K562 (cell line): ENCODE results near the gene TRAK1. TPM values are rescaled to one million over a fixed set of nuclear protein-coding genes. Genes with fewer than 3 reads are reported as not detected.

Source experiments
- ATAC-seq: fragments of 200-7000 bp; cut with Tn5 transposase; 3 replicates; pipeline ENCODE4 v1.9.1; 2020; ENCODE audit warnings: moderate library complexity
- BruUV-seq: library from RNA; stranded (reverse); fragments of 400-500 nt; replicated peaks from 2 replicates; lab custom pipeline; 2021; lab: Mats Ljungman, UMichigan
- CTCF ChIA-PET: fragments of 300-600 bp; formaldehyde crosslinking; extraction: SDS; loops from one replicate; lab custom pipeline; 2021; ENCODE audit warnings: low intra/inter-chr PET ratio; lab: Yijun Ruan, JAX
- POLR2A ChIA-PET: fragments of 300-600, 350-650 bp; sonication (Branson Sonifier 250); formaldehyde crosslinking; extraction: SDS; loops from one replicate; lab custom pipeline; 2021; ENCODE audit warnings: antibody characterized with exemption, inconsistent platforms; lab: Yijun Ruan, JAX
- DNase-seq, 4 experiments: peaks; one replicate each; pipeline versions ENCODE4 v3.0.0 to v3.0.0-alpha.2; 2011 to 2018; ENCODE audit warnings: low spot score in 3 of 4, mixed read lengths in 3 of 4; ENCODE audit errors: extremely low read depth in 1 of 4
- FAIRE-seq: peaks from 2 replicates; lab custom pipeline; 2011; peaks lifted over from hg19 to GRCh38; lab: Jason Lieb, UNC
- H2AFZ ChIP-seq: 2 replicates; pipeline ENCODE4 v1.6.0; 2011; ENCODE audit warnings: low read depth, low read length, control low read depth, inconsistent platforms
- H3K27ac ChIP-seq: fragments of 200-600 bp; 3 replicates; pipeline ENCODE4 v1.8.0; 2011; ENCODE audit warnings: low read depth, mild to moderate bottlenecking, control low read depth, inconsistent platforms, low read length, moderate library complexity, mixed read lengths; ENCODE audit errors: extremely low read depth
- H3K27me3 ChIP-seq, 2 experiments: fragments of 300-600 bp in 1 of 2; 2 replicates in 1 of 2; 3 replicates in 1 of 2; pipeline versions ENCODE4 v1.6.0 to v1.8.0; 2011; ENCODE audit warnings: inconsistent platforms in 2 of 2, low read length in 2 of 2, mild to moderate bottlenecking in 1 of 2, mixed read lengths in 1 of 2, moderate library complexity in 1 of 2; ENCODE audit not compliant: control insufficient read depth in 2 of 2, insufficient read depth in 2 of 2
- H3K36me3 ChIP-seq: fragments of 300-600 bp; 3 replicates; pipeline ENCODE4 v1.8.0; 2011; ENCODE audit warnings: mild to moderate bottlenecking, low read length, inconsistent platforms; ENCODE audit not compliant: control insufficient read depth, insufficient read depth
- H3K4me1 ChIP-seq, 2 experiments: fragments of 200-600 bp in 1 of 2; replicated peaks in 1 of 2; 2 replicates in 1 of 2; 3 replicates in 1 of 2; pipeline versions ENCODE4 v1.5.1 to v1.8.0; 2011; ENCODE audit warnings: inconsistent platforms in 2 of 2, low read length in 2 of 2, mild to moderate bottlenecking in 1 of 2, mixed read lengths in 1 of 2, moderate library complexity in 1 of 2; ENCODE audit not compliant: control insufficient read depth in 2 of 2, insufficient read depth in 2 of 2
- H3K4me2 ChIP-seq: 2 replicates; pipeline ENCODE4 v1.6.1; 2011; ENCODE audit warnings: low read length, control low read depth, inconsistent platforms, mixed read lengths; ENCODE audit not compliant: insufficient read depth
- H3K4me3 ChIP-seq: fragments of 200-600 bp; sonication (generic), shearing (Covaris generic); 2 replicates; pipeline ENCODE4 v1.5.1; 2016; ENCODE audit warnings: control low read depth, inconsistent platforms
- H3K79me2 ChIP-seq: fragments of 200-600 bp; 3 replicates; pipeline ENCODE4 v1.8.0; 2011; ENCODE audit warnings: low read length, inconsistent platforms; ENCODE audit not compliant: control insufficient read depth, insufficient read depth
- H3K9ac ChIP-seq, 2 experiments: 2 replicates each; pipeline versions ENCODE4 v1.6.0 to v1.6.1; 2011; ENCODE audit warnings: low read depth in 2 of 2, low read length in 2 of 2, control low read depth in 1 of 2, inconsistent platforms in 1 of 2, mild to moderate bottlenecking in 1 of 2, mixed read lengths in 1 of 2; ENCODE audit not compliant: insufficient read depth in 1 of 2
- H3K9me1 ChIP-seq: one replicate; pipeline ENCODE4 v1.6.0; 2011; ENCODE audit warnings: inconsistent platforms, mild to moderate bottlenecking, low read length, moderate library complexity; ENCODE audit not compliant: control insufficient read depth, insufficient read depth
- H3K9me3 ChIP-seq: replicated peaks from 2 replicates; pipeline ENCODE4 v1.5.1; 2011; ENCODE audit warnings: low read depth, low read length, inconsistent platforms; ENCODE audit not compliant: control insufficient read depth, insufficient read depth
- H4K20me1 ChIP-seq: replicated peaks from 2 replicates; pipeline ENCODE4 v1.6.1; 2011; ENCODE audit warnings: low read length, inconsistent platforms, mixed read lengths; ENCODE audit not compliant: control insufficient read depth, insufficient read depth
- CTCF ChIP-seq, 3 experiments: IDR thresholded peaks in 2 of 3; conservative IDR thresholded peaks in 1 of 3; 2 replicates each; pipeline ENCODE4 v1.5.1; 2011 to 2012; ENCODE audit warnings: low read length in 3 of 3, mild to moderate bottlenecking in 3 of 3, control low read depth in 2 of 3, improper control_type of control experiment in 1 of 3, inconsistent platforms in 1 of 3, low read depth in 1 of 3, mixed read lengths in 1 of 3, moderate library complexity in 1 of 3; ENCODE audit not compliant: insufficient read depth in 2 of 3
- MCM3 ChIP-seq: fragments of 450-650 bp; IDR thresholded peaks from 2 replicates; pipeline ENCODE4 v1.6.1; 2016
- RAD21 ChIP-seq, 2 experiments: fragments of 250-450 bp in 1 of 2; fragments of 450-650 bp in 1 of 2; sonication (Bioruptor Pico) in 1 of 2; formaldehyde crosslinking in 1 of 2; IDR thresholded peaks in 1 of 2; conservative IDR thresholded peaks in 1 of 2; 2 replicates each; pipeline versions ENCODE4 v1.4.0 to v1.8.0; 2020 to 2022; ENCODE audit warnings: mild to moderate bottlenecking in 2 of 2, moderate library complexity in 1 of 2
- RBFOX2 ChIP-seq: fragments of 200-400 bp; formaldehyde crosslinking; IDR thresholded peaks from 2 replicates; pipeline ENCODE4 v1.6.1; 2017; ENCODE audit warnings: low read depth, mild to moderate bottlenecking, low read length, moderate library complexity
- RBM22 ChIP-seq: fragments of 200-400 bp; formaldehyde crosslinking; IDR thresholded peaks from 2 replicates; pipeline ENCODE4 v1.6.1; 2018; ENCODE audit warnings: low read length, low read depth; ENCODE audit not compliant: poor library complexity, severe bottlenecking
- RFX7 ChIP-seq: fragments of 250-450 bp; sonication (Bioruptor Pico); IDR thresholded peaks from 2 replicates; pipeline ENCODE4 v1.5.1; 2021; ENCODE audit warnings: mild to moderate bottlenecking
- SMARCB1 ChIP-seq: IDR thresholded peaks from 2 replicates; pipeline ENCODE4 v1.6.1; 2011; ENCODE audit warnings: improper control_type of control experiment, low read depth; ENCODE audit not compliant: insufficient read length
- SMC3 ChIP-seq: conservative IDR thresholded peaks from 2 replicates; pipeline ENCODE4 v1.6.1; 2011; ENCODE audit warnings: low read depth, low read length, improper control_type of control experiment; ENCODE audit not compliant: insufficient read depth
- THRAP3 ChIP-seq: fragments of 450-650 bp; IDR thresholded peaks from 2 replicates; pipeline ENCODE4 v1.6.1; 2016; ENCODE audit warnings: mild to moderate bottlenecking, inconsistent platforms, borderline replicate concordance
- TOE1 ChIP-seq, 2 experiments: fragments of 450-650 bp in 1 of 2; sonication (generic) in 1 of 2; formaldehyde crosslinking in 1 of 2; IDR thresholded peaks; 2 replicates each; pipeline versions ENCODE4 v1.7.1 to v1.8.0; 2016 to 2022; ENCODE audit warnings: borderline replicate concordance in 2 of 2, mild to moderate bottlenecking in 2 of 2, antibody characterized with exemption in 1 of 2, inconsistent platforms in 1 of 2, low read depth in 1 of 2, missing genetic modification reagents in 1 of 2, moderate library complexity in 1 of 2
- ZNF212 ChIP-seq: fragments of 450-650 bp; formaldehyde crosslinking; IDR thresholded peaks from 2 replicates; pipeline ENCODE4 v1.4.0; 2020; ENCODE audit warnings: mild to moderate bottlenecking
- WGBS: fragments of 100-300 bp; shearing (Covaris generic); methylation state at CpG from one replicate; pipeline ENCODE4 v1.1.6; 2016; ENCODE audit warnings: low coverage, mixed read lengths; ENCODE audit not compliant: insufficient coverage; ENCODE audit errors: missing lambda C conversion rate; 5-methylcytosine and 5-hydroxymethylcytosine counted together
- in situ Hi-C: fragments of 300-500 bp; cut with MboI; formaldehyde crosslinking; loops from 4 replicates; pipeline ENCODE4 v1.15.0; 2018; ENCODE audit warnings: inconsistent platforms, mixed read lengths
- intact Hi-C: fragments of 100-400 bp; cut with micrococcal nuclease; formaldehyde crosslinking; loops from 2 replicates; pipeline ENCODE4 v1.14.2; 2022
- polyA plus RNA-seq, 8 experiments: library from polyadenylated mRNA; depleted of rRNA in 4 of 8; stranded (reverse) in 5 of 8; unstranded in 3 of 8; fragments of >200 nt; fragmentation: Nextera tagmentation in 2 of 8; fragmentation: Illumina TruSeq in 1 of 8; extraction: Ambion mirVana in 2 of 8; extraction: Trizol in 1 of 8; gene quantifications; 2 replicates each; pipeline versions ENCODE4 v1.2.1 to v1.2.3, GENCODE V29; 2011 to 2014; ENCODE audit warnings: inconsistent platforms in 1 of 8, missing spikeins in 1 of 8
- total RNA-seq, 7 experiments: library from RNA; depleted of rRNA in 6 of 7; stranded (reverse); fragments of >200 nt in 6 of 7; fragmentation: Illumina TruSeq in 2 of 7; extraction: Trizol in 2 of 7; gene quantifications; 2 replicates each; pipeline versions ENCODE4 v1.2.1 to v1.2.3, GENCODE V29; 2011 to 2021; ENCODE audit warnings: low replicate concordance in 1 of 7
- TF ChIP-seq, protein P1 (sequence below): fragments of 450-650 bp; IDR thresholded peaks from 2 replicates; pipeline ENCODE4 v1.6.1; 2018; ENCODE audit warnings: mild to moderate bottlenecking, low read depth; ENCODE audit not compliant: partially characterized antibody

The TRAK1 gene
- total and polyA plus RNA-seq, 9 of the 15 experiments (the other 6 are each of a cell fraction or from before 2014, with no cell fraction given) = 5.3 to 28.5 (median 17.5) TPM

DNA sequence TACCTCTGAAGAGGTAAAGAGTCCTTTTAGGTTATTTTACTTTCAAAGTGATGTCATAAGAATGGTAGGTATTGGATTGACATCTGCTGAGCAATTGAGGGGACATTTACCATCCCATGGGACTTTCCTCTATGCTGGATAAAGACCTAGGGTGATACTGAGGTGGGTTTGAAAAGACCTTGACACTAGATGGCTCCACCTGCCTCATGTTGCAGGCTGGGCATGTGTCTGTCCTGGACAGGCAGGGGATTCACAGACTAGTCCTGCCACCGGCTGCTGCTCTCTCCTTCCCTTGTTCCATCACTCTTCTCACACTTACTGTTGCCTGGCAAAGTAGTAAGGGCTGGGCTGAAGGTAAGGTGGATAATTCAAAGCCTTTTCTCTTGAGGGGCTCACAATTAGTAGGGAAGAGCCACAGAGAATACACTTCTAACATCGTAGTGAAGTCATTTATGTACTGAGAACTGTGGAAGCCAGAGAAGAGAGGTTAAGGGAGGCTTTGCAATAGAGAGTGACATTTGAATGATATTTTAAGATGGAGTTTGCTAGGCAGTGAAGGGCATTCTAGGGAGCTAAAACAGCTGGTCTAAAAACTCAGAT is 27.7 kb downstream of the TRAK1 start:
- Histone ChIP-seq H3K9me3 (no peaks in the 10 kb centered on the region), H3K9me1 (no peaks in the 10 kb centered on the region), H3K27ac (no peak overlapping the region), H3K4me3 (no peak overlapping the region), H3K79me2 (no peaks in the 10 kb centered on the region), H3K4me2 (no peak overlapping the region), H2AFZ (no peak overlapping the region), H3K4me1 (peaks cover 5 to 6% of the 10 kb centered on the region in 2 experiments; a peak in 4 of 5 replicates), H3K36me3 (0 out of 3 replicates have a peak, but pooled peaks cover 2% of the 10 kb centered on the region), H3K27me3 (no peaks in the 10 kb centered on the region), H3K9ac (no peak overlapping the region), H4K20me1 (peaks cover 26% of the 10 kb centered on the region; the same call in 1 of the 2 replicates)
- peak; percentile 74 for FAIRE-seq
- WGBS = 72% methylated on average over 2 of the region's 2 CpGs
- ATAC-seq = peak; percentile 90
- ChIA-PET CTCF (interaction anchor here (1.4 kb wide), 1 partner anchor 73 kb away, joined by 5 read pairs; no protein-coding TSS in a partner anchor), POLR2A (no interaction called here)
- peak; percentile 42 to 67 (median 54) for DNase-seq
- in situ Hi-C loops (loop anchor here (5.0 to 25.0 kb wide), 2 partner anchors 98 to 432 kb away; no protein-coding TSS in a partner anchor), intact Hi-C loops (loop anchor here (1.0 to 10.0 kb wide), 4 partner anchors 72 to 424 kb away; no protein-coding TSS in a partner anchor)
- BruUV-seq = no TSS peak
- TF ChIP-seq THRAP3 (no peak), RBM22 (no peak), SMARCB1 (no peak), RBFOX2 (no peak), CTCF (IDR thresholded peaks at IDR 0.05 in 2 of 3, conservative IDR thresholded peaks at IDR 0.05 in 1 of 3; ENCODE audit: insufficient read depth in 2 of 3, low read depth in 1 of 3, low read length in 3 of 3) (peak; percentile 61 to 69 (median 69)), RFX7 (CRISPR knock-in tag) (no peak), TOE1 (IDR thresholded peaks at IDR 0.05; ENCODE audit: borderline replicate concordance) (no peak), TOE1 (CRISPR knock-in tag; IDR thresholded peaks at IDR 0.05; ENCODE audit: borderline replicate concordance, low read depth) (no peak), MCM3 (no peak), SMC3 (0 out of 2 replicates have a peak, but pooled peaks have one; percentile 40), RAD21 (CRISPR knock-in tag; conservative IDR thresholded peaks at IDR 0.05 in 1 of 2, IDR thresholded peaks at IDR 0.05 in 1 of 2) (peak in 1 of 2 experiments; percentile 77; a peak in 2 of 4 replicates), ZNF212 (CRISPR knock-in tag) (no peak)
- TF ChIP-seq, protein P1, sequence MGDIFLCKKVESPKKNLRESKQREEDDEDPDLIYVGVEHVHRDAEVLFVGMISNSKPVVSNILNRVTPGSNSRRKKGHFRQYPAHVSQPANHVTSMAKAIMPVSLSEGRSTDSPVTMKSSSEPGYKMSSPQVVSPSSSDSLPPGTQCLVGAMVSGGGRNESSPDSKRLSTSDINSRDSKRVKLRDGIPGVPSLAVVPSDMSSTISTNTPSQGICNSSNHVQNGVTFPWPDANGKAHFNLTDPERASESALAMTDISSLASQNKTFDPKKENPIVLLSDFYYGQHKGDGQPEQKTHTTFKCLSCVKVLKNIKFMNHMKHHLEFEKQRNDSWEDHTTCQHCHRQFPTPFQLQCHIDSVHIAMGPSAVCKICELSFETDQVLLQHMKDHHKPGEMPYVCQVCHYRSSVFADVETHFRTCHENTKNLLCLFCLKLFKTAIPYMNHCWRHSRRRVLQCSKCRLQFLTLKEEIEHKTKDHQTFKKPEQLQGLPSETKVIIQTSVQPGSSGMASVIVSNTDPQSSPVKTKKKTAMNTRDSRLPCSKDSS = no peak
